ENCODE data around the gene SLC41A2.

The SLC41A2 gene

GRCh38 chr12:104958001-104958804 lies at the start of gene SLC41A2:
Gene SLC41A2, minus strand, starts transcription at chr12:104958290. Its CDS starts 29,763 bp downstream, at chr12:104928527.
- ChIA-PET CTCF (interaction anchor here (0.6 to 1.7 kb wide), 5 partner anchors 15 to 577 kb away, joined by 3 to 5 read pairs (median 4); no protein-coding TSS in a partner anchor), POLR2A (ENCODE audit: low non-redundant PET) (no interaction called here)
- DNase-seq (ENCODE audit: low spot score), result peak; percentile 76
- peak within 1 kb of the TSS; percentile 49 for H3K27ac ChIP-seq
- TF ChIP-seq CTCF (conservative IDR thresholded peaks at IDR 0.05; ENCODE audit: low read depth), result peak; percentile 61

- ChIA-PET POLR2A (ENCODE audit: low non-redundant PET) (no interaction called here), CTCF (no interaction called here)
- no peak overlapping the region for H3K27ac ChIP-seq
- no peak for TF ChIP-seq CTCF (conservative IDR thresholded peaks at IDR 0.05; ENCODE audit: low read depth)
- DNase-seq (ENCODE audit: low spot score), result no peak
Observed at GRCh38 chr12:105001476-105001875, 43.4 kb upstream of the SLC41A2 start.

GRCh38 chr12:104999347-104999685 lies 41.2 kb upstream of the SLC41A2 start:
- H3K27ac ChIP-seq, result no peak overlapping the region
- CTCF ChIA-PET, result no interaction called here
- TF ChIP-seq CTCF (conservative IDR thresholded peaks at IDR 0.05; ENCODE audit: low read depth), result no peak
- POLR2A ChIA-PET (ENCODE audit: low non-redundant PET), result no interaction called here
- DNase-seq (ENCODE audit: low spot score), result no peak

GRCh38 chr12:104998423-104999346 lies 40.6 kb upstream of the SLC41A2 start:
- no peak for DNase-seq (ENCODE audit: low spot score)
- H3K27ac ChIP-seq, result no peak overlapping the region; the same call in 1 of the 2 replicates
- TF ChIP-seq CTCF (conservative IDR thresholded peaks at IDR 0.05; ENCODE audit: low read depth), result no peak
- CTCF ChIA-PET, result no interaction called here
- POLR2A ChIA-PET (ENCODE audit: low non-redundant PET), result no interaction called here

DNA sequence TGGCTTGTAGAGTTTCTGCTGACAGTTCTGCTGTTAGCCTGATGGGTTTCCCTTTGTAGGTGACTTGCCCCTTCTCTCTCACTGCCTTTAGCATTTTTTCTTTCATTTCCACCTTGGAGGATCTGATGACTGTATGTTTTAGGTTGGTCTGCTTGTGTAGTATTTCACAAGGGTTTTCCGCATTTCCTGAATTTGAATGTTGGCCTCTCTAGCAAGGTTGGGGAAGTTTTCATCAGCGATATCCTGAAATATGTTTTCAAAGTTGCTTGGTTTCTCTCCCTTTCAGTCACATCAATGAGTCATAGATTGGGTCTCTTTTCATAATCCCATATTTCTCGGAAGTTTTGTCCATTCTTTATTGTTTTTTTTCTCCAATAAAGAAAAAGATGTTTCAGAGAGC lies 39.5 kb upstream of the SLC41A2 start:
- no peak for DNase-seq (ENCODE audit: low spot score)
- no peak overlapping the region for H3K27ac ChIP-seq
- ChIA-PET CTCF (no interaction called here), POLR2A (ENCODE audit: low non-redundant PET) (no interaction called here)
- TF ChIP-seq CTCF (conservative IDR thresholded peaks at IDR 0.05; ENCODE audit: low read depth), result no peak

- H3K27ac ChIP-seq, result no peak overlapping the region
- POLR2A ChIA-PET (ENCODE audit: low non-redundant PET), result no interaction called here
- no peak for TF ChIP-seq CTCF (conservative IDR thresholded peaks at IDR 0.05; ENCODE audit: low read depth)
- DNase-seq (ENCODE audit: low spot score), result no peak
- CTCF ChIA-PET, result interaction anchor here (1.6 kb wide), 1 partner anchor 613 kb away, joined by 5 read pairs; no protein-coding TSS in a partner anchor
Observed at GRCh38 chr12:104994336-104994735, 36.2 kb upstream of the SLC41A2 start.
